T1000 (cell line): ENCODE results near the gene TEN1.
A peak's percentile ranks its signal among the peaks of the same experiment; 100 is the strongest.
"Not testable (repeated sequence)": the region's sequence is repeated elsewhere in the genome, so short reads cannot be mapped to it uniquely, and the experiment has no call there.

ENCODE experiments used
- DNase-seq: peaks from one replicate; lab custom pipeline; 2025; ENCODE audit warnings: mixed read lengths; lab: John Stamatoyannopoulos, UW

TEN1 gene, protein sequence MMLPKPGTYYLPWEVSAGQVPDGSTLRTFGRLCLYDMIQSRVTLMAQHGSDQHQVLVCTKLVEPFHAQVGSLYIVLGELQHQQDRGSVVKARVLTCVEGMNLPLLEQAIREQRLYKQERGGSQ

DNA sequence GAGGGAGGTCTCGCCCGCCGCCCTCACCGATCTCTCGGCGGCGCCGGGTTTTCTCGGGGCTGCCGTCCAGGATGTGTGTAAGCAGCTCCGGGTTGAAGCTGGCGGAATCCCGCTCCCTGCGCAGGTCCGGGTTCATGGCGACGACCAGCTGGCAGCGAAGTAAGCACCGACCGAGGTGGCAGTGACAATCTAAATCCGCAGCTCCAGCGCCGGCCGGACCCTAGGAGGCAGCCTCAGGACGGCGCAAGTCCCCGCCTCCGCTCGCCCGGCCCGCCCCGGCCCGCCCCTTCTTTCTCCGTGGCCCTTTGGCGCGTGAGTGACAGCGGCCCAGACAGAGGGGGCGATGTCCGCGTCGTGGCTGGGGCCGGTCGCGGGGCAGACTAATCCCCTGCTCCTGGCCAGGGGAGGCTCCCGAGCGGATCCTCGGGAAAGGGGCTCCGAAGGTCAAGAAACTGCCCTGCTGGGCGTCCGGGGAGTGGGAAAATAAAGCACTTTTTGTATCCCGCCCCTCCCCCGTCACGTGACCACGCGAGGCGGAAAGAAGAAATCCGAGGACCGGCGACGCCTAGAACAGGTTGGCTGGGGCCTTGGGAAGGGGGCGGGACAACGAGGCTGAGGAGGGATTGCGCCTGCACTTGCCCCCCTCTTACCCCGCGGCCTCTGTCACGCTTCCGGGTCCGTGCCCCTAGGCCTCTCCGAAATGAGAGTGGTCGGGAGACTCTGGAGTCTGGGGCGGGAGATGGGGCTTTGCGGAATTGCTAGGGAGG is at the start of gene TEN1, which contains the start of gene ACOX1:
TSS of gene TEN1 (plus strand) at position 303 of the 767 bp plus-strand sequence. CDS start 6,953 bp downstream, outside the sequence.
TSS of gene ACOX1 (minus strand) at position 229 of the 767 bp plus-strand sequence. CDS start at position 136, 93 bp downstream.
- peak; percentile 92 for DNase-seq

DNA sequence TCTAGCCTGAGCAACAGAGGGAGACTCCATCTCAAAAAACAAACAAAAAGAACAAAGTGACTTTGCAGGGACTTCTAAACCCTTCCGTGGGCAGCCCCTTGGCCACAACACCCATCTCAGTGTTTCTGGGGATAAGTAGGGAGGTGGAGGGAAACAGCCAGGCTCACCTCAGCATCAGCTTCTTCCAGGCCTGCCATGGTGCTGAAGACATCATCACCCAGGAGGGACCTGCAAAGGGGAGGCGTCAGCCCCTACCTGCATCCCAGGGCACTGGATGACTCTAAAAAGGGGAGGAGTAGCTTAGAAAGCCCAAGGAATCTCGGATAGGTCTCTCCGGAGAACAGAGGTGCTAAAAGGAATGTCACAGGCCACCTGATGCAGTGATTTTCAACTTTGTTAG is 48.0 kb upstream of the TEN1 start:
- no peak for DNase-seq

DNA sequence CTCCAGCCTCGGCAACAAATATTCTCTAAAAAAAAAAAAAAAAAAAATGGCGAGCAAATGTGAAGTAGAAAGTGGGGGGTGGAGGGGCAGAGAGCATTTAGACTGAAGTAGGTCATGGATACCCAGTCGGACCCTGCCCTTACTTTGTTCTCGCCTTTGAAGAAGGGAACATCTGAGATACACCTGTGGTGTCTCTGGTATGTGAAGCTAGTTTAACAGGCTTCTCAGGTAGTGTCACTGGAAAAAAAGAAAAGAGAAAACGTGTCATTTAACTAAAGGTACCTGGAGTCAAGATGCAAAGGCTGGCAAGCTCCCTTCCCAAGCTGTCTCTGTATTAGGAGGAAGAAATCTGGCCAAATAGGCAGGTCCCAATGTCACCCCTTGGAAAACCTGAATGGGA is 46.2 kb upstream of the TEN1 start:
- no peak for DNase-seq

DNA sequence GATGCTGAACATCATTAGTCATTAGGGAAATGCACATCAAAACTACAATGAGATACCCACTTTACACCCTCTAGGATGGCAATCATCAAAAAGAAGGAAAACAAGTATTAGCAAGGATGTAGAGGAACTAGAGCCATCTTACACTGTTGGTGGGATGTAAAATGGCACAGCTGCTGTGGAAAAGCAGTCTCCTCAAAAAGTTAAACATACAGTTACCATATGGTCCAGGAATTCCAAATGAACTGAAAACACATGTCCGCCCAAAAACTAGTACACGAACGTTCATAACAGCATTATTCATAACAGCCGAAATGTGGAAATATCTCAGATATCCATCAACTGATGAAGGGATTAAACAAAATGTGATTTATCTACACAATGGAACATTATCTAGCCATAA is 45.2 kb upstream of the TEN1 start:
- no peak for DNase-seq

DNA sequence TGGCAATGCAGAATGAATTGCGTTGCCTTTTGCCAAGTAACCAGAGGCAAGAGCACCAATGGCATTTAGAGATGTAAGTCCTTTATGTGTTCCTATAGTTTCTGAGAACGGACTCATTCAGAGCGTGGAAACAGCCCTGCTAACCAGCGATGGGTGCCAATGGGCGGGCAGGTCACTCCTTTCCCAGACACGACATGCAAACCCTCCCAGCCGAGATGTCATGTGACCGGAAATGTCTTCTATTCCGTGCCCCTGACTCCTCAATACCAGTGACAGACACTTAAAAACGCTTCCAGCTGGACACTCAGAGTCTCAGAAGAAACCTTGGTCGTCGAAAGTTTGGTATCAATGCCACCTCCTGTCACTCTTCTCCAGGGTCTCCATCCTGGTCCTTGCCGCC is 41.4 kb upstream of the TEN1 start:
- DNase-seq: no peak

DNA sequence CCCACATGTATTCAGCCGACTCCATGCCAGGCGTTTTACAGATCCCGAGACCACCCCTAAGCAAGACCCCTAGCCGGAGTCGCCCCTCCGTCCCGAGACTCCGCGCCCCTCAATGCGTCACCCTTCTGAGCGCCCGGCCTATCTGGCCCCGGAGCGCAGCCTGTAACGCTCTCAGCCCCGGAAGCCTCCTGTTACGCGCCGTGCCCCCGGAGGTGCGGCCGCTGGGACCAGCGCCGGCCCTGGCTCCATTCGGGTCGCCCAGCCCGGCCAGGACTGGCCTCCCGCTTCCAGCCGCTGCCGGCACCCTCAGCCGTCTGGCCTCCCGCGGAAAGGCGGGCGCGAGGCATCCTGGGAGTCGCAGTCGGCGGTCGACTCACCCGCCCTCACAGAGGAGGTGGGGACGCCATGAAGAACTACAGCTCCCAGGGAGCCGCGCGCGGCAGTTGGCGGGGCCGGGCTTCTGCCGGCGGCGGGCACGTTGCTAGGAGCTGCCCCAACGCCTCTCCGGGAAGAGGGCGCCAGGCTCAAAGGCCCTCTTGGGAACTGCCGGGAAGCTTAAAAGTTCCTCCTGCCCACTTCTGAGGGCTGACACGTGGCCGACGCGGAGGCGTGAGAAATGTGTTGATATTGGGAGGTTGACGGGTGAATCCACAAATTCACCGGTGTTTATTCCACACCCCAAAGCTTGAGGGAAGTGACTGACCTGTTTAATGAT is 38.2 kb upstream of the TEN1 start, which contains the start of gene FBF1:
TSS of gene FBF1 (minus strand) at position 316 of the 715 bp plus-strand sequence. CDS start 2,893 bp downstream, outside the sequence.
- peak; percentile 94 for DNase-seq

DNA sequence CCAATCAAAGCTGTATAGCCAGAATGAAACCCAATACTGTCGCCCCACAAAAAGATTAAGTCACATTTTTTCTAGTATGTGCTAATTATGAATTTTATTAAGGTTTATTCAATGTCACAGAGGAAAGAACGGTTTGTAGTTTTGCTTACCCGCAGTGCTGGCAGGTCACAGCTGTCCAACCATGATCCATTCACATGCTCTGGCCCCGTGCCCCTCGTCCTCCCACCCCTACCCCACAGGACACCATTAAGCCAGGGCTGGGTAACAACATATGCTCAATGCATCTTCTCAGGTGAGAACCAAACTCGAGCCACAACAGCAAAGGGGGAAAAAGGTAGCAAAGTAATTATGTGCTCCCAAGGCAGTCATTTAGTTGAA is 37.6 kb upstream of the TEN1 start:
- DNase-seq: no peak

DNA sequence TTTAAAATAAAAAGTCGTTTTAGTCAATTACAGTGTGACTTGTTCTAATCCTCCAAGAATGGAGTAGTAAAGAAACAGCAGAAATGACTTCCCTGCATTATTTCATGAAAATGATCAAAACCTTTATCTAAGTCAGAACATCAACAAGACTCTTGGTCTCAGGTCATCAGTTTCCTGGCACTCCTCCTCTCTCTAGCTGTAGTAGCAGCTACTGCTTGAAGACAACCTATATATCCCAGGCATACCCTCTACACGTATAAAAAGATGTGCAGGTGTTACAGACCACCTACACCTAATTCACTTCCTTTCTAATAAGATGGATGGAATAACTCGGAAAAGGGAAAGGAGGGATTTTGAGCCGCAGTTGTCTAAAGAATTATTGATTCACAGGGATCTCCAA is 36.6 kb upstream of the TEN1 start:
- DNase-seq: no peak

DNA sequence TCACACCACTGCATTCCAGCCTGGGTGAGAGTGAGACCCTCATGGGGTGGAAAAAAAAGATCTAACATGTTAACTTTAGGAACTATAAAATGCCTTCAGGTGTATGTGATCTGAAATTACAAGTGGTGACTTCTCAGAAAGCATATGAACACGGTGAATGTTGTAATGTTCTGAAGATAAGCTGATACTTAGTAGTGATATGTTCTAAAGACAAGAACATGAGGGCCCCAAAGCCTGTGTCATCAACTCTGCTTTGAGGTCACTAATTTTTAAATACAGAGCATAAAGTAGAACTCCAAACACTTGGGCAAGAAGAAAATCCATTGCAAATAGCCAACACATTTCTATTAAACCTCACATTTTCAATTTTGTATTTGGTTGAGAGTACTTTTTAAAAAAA is 35.5 kb upstream of the TEN1 start:
- no peak for DNase-seq

DNA sequence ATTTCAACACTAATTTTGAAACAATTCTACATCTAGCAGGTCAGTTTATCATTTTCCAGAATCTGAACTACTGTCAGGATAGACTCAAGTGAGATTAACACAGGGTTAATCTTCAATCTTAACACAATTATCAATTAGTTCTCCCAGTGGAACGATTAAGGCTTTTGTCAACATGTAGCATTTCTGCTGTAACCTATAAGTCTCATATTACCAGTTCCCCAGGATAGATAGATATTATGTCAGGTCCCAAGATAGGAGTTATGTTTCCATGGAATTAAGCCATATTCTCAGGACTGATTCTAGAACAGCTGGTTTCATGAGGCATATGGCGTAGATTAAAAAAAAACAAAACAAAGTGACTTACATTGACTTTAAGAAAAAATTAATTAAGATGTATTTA is 33.8 kb upstream of the TEN1 start:
- DNase-seq: no peak

DNA sequence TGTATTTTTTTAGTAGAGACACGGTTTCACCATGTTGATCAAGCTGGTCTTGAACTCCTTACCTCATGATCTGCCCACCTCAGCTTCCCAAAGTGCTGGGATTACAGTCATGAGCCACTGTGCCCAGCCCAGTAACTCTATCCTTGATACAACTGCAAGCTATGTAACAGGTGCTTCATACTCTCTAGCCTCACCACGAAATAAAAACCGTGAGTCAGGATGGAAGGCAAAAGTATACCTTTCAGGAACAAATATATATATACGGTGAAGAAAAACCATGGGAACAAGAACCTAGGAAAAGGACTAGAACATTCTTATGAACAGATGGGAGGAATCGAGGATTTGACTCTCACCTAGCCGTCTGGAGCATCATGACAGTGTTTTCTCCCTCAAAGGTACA is 28.6 kb upstream of the TEN1 start:
- DNase-seq: no peak

DNA sequence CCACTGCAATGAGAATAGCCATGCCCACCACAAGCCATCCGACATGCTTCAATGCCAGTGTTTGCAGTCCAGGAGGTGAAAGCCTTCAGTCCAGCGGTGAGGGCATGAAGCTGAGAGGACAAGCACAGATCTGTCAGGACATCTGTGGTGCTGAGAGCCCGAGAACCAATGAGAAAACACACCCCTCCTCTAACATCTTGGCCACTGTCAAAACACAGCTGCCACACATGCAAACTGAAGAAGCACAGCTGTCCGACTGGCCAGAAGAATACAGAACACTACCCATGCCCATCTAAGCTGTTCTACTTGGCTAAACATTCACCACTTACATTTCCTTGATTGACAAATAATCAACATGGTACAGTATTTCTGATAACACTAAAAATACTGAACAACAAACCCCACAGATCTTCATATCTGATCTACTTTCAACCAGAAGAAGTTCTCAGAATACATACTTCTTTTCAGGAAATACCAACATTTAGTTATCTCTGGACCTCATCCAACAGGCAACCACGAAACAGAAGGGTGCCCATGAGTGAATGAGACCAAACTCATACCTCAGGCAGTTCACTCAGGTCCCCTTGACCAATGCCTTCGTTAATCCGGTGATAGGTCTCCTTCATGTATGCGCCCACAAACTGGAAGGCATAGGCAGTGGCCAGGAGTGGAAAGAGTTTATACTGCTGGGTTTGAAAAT is 28.0 kb upstream of the TEN1 start:
- DNase-seq: no peak

DNA sequence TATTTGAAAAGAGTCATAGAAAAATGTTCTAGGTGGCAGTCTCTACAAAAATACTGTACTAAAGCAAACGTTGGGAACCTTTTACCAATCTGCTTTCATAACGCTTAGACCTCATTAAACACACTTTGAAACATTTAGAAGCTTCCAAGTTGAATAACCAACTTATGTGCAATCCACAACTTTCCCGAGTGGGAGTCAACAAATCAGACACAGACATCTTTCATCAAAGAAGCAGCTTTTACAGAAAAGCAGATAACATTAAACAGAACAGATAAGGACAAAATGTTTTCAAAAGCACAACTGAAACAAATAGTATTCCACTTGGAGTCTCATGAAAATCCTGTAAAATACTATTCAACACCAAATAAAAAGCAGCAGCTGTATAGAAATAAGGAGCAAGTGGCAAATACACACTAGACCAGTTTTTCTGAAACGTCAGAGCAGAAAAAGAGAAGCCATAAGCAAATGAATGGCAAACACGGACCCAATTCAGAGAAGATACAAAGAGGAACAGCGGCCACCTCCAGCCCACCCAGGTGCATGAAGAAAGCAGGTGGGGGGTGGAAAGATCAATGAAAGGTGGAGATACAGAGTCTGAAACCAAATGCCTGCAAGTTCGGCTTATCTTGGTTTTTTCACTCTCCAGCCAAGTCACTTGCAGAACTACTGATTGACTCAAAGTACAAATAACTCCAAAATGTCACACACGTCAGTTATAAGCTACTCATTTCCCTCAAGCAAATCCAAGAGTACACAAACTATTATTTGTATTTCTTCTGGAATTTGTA is 19.8 kb upstream of the TEN1 start:
- no peak for DNase-seq

DNA sequence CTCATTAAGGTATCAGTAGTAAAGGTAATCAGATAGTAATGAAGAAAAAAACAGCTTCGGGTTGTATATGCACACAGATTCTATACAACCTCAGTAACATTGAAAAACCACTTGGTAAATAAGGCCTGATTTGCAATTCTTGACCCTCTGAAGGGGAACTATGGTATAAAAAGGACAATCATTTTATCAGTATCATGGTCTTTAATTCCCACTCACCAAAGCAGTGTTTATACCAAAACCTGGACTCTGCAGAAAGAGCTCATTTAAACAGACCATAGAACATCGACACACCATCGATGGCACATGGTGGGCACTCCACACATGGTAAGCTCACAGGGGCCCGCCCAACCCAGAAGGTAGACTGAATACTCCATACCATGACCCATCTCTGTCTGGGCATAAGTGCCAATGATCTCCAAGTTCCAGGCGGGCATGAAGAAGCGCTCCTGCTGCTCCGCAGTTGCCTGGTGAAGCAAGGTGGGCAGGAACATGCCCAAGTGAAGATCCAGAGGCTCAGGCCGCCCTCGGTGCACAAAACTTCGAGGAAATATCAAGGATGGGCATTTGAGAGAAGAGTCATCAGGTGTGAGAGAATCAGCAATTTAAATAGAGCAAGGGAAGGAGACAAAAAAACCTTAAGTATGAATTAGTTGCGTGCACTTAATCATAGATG is 19.1 kb upstream of the TEN1 start:
- no peak for DNase-seq

DNA sequence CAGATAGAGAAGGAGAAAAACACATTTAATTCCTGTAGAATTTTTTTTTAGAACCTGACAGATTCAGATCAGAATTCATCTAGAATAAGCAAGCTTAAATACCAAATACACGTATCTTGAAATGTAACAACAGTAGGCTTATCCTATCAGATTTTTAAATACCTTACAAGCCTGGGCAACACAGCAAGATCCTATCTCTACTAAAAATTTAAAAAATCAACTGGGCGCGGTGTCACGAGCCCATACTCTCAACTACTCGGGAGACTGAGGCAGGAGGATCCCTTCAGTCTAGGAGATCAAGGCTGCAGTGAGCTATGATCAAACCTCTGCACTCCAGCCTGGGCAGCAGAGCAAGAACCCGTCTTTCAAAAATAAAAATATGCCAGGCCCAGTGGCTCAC is 13.6 kb upstream of the TEN1 start:
- no peak for DNase-seq

DNA sequence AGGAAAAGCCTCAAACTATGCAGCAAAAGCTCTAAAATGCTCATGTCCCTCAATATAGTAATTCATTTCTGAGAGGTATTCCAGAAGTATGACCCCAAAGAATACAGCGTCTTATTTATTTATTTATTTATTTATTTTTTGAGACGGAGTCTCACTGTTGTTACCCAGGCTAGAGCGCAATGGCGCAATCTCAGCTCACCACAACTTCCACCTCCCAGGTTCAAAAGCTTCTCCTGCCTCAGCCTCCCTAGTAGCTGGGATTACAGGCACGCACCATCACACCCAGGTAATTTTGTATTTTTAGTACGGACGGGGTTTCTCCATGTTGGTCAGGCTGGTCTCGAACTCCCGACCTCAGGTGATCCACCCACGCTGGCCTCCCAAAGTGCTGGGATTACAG is 10.0 kb upstream of the TEN1 start:
- DNase-seq: not testable (repeated sequence)

DNA sequence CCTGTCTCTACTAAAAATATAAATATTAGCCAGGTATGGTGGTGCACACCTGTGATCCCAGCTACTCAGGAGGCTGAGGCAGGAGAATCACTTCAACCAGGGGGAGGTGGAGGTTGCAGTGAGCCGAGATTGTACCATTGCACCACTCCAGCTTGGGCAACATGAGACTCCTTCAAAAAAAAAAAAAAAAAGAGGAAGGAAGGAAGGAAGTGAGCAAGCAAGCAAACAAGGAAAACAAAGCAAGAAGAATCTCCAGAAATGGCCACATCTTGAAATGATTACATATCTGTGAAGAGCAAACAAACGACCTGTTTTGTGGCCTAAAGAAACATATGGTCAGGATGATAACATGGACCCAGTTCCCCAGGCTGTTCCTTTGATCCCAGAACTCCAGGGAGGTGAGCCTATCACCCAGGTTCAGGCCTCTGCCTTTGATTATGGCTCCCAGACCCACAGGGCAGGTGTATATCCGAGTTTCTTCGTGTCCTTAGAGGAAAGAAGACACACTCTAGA is 9.0 kb upstream of the TEN1 start:
- DNase-seq: no peak

DNA sequence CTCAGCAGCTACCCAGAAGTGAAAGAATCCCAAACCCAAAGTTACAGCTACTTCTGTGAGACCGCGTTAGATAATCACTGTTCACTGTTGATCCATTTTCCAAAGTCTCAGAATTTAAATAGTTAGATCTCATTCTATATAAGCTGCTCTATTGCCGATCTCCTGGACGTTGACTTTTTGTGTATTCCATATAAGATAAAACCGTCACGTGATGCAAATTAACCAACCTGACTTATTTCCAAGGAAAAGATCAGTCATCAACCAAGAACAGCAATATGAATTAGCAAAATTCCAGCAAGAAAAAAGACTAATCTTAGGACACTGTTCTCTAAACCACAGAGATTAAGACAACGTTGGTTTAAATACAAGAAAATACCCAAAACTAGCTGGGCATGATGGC is 8.4 kb upstream of the TEN1 start:
- no peak for DNase-seq

DNA sequence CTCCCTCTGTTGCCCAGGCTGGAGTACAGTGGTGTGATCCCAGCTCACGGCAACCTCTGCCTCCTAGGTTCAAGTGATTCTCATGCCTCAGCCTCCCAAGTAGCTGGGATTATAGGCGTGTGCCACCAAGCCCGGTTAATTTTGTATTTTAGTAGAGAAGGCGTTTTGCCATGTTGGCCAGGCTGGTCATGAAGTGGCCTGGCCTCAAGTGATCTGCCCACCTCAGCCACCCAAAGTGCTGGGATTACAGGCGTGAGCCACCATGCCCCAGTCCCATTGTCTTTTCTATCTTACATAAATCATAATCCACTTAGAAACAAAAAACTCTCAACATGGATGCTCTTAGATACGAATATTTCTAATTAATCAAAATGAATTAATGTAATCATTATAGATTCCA is 3.9 kb upstream of the TEN1 start:
- DNase-seq: not testable (repeated sequence)

DNA sequence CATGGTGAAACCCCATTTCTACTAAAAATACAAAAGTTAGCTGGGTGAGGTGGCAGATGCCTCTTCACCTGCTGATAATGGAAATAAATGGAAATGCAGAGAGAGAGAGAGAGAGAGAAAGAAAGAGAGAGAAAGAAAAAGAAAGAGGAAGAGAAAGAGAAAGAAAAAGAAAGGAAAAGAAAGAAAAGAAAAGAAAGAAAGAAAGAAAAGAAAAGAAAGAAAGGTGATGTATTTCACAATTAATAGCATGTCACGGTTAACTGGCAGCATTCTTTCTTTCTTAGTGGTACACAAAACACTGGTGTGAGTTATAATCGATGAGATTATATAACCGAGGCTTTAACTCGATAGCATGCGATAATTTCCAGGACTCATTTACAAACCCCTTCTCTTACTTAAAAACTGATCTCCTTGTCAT is 3.3 kb upstream of the TEN1 start:
- DNase-seq: no peak
